DMS53 treated with DMSO at 0.1 percent for 48 hours (cell line): ENCODE measurements around the gene ADCY7.

Experiments
- DNase-seq: peaks from one replicate; lab custom pipeline; 2025; ENCODE audit not compliant: unreplicated experiment; lab: John Stamatoyannopoulos, UW

ADCY7 gene

DNA sequence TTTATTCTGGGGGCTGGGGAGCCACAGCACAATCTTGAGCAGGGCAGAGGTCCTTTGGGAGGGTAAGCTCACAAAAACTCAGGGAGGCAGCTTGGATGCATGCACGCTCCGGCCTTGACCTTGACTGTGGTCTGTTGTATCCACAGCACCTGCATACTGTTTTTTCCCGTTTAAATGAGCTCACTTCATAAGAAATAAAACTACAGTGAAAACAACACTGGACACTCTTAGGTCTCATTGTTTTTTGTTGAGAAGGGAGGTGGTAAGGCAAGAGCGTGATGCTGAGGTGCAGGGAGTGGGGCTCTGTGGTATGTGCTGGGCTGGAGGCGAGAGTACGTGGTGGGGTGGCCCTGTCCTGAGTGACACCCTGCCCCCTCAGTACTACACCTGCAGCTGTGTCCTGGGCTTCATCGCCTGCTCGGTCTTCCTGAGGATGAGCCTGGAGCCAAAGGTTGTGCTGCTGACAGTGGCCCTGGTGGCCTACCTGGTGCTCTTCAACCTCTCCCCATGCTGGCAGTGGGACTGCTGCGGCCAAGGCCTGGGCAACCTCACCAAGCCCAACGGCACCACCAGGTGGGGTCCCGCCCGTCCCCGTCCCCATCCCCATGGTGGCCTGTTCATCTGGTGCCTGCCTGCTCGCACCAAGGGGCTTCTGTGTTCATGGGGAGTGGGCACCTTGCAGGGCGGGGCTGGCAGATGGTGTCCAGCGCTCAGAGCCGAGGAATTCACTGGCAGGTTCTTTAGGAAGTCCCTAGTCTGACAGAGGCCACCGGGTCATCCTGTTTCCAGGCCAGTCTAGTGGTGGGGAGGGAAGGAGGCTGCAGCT, 44.2 kb downstream of the ADCY7 start:
- no peak for DNase-seq

DNA sequence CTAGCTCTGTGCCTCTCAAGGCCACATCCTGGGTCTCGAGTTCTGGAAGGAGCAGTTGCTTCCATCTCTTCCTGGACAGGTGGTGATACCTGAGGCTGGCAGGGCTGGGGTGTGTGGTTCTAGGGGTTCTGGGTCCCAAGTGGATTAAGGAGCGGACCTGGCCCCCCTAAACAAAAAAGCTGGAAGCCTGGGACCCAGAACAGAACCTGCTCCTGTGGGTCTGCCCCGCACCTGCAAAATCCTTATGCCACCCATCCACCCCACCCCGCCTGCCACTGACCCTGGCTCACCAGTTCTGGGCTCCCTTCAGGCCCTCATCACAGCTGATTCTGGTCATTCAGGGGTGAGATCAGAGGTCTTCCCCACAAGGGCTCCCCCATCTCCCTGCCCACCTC, 44.8 kb downstream of the ADCY7 start:
- DNase-seq, result no peak

DNA sequence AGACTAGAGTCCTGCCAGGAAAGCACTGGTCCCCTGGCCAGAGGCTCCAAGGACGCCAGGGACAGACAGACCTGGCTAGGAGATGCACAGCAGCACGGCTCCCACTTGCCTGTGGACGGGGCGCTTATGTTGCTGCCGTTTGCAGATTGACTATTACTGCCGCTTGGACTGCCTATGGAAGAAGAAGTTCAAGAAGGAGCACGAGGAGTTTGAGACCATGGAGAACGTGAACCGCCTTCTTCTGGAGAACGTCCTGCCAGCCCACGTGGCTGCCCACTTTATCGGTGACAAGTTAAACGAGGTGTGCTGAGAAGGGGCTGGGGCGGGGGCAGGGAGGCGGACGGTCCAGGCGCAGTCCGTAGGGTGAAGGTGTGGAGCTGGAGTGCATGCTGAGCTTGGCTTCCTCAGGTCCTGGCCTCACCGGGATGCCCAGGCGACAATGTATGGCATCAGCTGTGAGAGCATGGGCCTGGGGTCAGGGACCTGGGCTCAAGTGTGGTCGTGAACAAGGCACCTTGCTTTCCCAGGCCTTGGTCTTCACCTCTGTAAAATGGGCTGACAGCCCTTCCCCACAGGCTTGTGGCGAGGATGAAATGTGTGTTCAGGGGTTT, 45.6 kb downstream of the ADCY7 start:
- DNase-seq, result no peak

DNA sequence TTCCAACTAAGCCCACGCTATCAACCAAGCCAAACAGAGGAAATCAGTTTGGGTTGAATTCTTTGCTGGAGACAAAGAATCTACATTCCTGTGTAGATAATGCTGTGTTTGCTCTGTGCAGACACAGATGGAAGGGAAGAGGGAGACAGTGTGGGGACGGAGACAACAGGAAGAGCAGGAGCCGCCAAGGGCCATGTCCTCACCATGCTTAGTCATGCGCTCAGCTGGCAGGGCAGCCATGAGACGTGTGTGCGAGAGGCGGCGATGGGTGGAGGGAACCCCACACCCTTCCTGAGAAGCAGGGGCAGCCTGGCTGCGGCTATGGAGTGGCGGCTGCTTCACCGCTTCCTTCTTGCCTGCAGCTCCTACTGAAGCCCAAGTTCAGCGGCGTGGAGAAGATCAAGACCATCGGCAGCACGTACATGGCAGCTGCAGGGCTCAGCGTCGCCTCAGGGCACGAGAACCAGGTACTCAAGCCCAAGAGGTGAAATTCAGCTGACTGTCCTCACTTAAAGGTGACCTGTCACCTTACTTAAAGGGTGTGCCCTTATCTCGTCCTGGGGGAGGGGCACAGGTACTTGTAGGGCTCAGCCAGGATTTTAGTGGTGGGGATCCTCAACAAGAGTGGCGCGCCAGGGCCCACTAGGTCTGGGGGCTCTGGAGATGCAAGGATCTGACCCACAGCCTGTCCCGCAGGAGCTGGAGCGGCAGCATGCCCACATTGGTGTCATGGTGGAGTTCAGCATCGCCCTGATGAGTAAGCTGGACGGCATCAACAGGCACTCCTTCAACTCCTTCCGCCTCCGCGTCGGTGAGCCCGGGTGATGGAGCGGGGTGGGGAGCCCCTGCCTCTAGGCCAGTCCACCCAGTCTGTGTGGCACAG, 47.5 kb downstream of the ADCY7 start:
- no peak for DNase-seq

DNA sequence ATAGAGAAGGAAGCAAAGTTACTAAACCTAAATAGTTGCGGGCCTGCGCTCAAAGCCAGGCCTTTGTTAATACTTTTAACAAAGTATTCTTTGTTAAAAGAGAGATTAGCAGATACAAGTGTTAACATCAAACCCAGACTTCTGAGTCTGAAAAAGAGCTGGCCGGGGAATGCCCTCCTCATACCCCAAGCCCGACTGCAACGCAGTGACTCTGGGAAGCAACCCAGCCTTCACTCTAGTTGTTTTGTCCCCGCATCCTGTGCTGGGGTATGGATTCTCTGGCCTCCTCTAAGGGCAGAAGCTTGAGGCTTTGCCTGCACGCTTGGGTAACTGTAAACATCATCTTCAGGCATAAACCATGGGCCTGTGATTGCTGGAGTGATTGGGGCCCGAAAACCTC, 48.3 kb downstream of the ADCY7 start:
- no peak for DNase-seq

DNA sequence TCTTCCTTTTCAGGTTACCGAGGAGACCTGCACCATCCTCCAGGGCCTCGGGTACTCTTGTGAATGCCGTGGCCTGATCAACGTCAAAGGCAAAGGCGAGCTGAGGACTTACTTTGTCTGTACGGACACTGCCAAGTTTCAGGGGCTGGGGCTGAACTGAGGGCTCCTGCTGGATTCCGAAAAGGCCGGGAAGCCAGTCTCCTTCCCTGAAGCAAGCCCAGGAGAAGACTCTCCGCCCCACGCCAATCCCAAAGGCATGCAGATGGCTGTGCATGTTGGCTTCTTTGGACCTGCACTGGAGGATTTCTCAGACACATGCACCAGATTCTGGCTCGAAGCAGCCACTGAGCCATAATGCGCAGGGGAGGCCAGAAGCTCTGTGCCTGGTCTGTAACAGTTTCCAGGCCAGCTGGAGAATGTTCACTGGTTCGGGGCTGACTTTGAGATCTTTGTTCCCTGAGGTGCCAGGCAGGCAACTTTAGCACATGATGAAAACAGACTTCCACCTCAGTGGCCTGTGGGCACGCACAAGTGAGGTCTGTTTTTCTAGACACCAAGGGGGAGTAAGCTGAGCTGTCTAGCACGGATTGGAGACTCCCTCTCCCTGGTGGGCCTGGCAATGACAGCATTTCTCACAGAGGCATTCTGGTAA, 49.1 kb downstream of the ADCY7 start:
- DNase-seq, result no peak

DNA sequence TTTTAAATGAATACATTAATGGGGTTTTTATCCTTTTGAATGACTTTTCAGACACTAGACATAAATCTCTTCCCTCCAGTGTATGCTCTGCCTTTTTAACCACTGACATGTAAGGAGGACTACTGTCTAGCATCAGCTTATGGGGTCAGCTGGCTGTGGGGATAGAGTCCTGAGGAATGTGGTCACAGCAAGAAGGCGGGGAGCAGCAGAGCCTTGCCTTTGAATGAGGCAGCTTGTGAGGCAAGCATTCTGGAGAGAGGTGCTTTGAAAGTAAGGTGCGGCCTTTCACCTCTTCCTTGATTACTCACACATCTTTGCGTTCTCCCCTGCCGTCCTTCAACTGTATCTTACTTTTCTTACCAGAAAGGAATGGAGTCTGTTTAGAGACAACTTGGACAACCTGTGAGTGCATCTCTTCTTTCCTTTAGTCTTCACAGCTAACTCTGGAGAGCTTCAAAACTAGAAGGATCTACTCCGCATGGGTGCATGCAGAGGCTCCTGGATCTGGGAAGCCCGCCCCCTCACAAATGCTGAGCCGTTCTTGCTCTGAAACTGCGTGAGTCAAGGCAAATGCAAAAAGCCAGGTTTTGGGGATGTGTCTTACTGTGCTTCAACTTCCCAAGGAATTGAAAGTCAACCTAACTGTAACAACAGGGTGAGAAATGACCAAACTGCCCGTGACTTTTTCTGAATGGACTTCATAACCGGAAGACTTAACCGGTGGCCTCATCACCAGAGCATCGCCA, 49.9 kb downstream of the ADCY7 start:
- no peak for DNase-seq

DNA sequence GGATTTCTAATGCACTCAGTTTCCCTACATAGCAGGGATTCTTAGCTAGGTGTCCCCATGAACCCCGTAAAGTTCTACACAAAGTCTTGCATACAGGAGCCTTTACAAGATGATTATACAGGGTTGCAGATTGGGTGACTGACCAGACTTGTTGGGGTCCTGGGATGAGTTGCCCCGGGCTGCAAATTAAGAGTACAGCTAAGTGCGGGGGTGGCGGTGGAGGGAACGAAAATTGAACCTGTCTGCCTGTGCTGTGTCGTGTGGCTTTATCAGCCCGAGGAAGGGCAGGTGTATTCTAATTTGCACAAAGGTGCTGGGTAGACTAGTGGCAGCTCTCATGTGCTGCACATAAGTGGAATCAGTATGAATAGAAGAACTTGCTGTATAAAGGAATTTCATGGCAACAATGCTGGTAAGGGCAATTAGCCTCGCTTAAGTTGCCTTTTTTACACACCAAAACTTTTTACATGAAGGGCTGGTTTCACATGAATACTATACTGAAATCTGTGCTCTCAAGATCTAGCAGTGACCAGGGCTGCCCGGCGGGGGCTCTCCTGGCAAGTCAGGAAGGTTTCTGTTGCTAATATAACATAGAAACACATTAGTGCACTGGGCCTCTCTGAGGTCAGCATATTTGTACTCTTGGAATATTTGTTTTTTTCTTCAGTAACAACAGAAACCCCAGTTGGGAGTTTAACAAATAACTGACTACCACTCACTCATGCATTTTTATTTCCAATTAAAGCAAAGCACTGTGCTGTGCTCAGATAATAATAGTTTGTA, 50.7 kb downstream of the ADCY7 start:
- DNase-seq, result no peak

DNA sequence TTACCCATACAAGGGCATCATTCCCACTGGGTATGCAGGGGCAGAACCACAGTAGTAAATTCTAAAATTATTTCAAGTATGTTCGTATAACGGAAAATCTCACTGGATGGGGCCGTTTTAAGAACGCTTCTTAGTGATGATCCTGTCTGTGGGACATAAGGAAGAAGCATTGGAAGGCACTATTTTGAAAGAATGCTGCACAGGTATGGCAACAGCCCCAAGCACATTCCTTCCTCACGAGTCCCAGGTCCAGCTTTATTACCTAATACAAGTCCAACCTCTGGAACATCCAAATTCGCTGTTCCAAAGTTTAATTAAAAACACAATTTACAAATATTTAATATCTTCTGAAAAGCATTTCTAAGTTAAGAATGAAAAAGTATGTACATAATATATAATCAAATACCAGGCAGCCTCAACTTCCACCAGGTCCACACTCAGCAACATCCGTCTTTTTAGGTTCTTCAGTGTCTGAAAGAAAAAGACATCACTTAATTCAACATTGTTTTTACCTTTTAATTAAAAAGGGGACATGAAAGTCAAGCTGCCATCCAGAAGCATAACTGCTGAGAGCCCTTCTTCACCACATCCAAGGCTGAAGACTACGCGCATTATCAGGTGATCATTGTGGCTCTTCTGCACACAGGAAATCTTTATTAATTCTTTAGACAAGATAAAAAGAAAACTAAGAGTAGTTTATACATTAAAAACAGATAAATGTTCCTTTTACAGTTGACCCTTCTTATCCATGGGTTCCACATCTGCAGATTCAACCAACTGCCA, 52.6 kb downstream of the ADCY7 start:
- no peak for DNase-seq

DNA sequence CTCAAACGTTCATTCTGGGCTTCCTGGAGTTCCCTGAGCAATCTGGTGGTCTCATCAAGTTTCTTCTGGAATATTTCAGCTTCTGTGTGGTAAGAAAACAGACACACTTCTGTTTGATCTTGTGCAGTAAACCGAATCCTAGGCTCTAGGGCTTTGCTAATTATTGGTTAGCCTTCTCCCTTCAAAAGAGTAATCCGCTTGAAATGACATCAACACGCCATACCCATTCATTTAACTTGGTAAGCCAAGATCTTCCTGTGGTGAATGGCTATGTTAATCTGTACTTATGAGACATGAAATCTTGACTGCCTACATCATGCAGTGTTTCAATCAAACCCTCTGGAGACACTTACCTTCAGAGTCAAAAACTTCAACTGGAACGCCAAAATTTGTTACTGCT, 54.0 kb downstream of the ADCY7 start:
- DNase-seq, result no peak

DNA sequence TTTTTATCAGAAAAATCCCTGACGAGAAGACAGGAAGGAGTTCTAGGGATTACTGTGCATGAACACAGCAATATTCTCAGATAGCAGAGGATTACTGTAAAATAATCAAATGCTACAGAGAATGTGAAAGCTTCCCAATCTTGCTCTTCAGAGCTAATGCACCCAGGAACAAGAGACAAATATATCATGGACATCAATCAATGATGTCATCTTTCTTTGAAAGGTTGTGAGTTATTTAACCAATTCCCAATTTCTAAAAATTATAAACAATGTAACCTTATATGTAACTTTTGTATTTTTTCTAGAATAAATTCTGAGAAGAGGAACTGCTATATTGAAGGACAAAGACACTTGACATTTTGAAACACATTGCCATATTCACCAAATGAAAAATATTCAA, 56.0 kb downstream of the ADCY7 start:
- no peak for DNase-seq

DNA sequence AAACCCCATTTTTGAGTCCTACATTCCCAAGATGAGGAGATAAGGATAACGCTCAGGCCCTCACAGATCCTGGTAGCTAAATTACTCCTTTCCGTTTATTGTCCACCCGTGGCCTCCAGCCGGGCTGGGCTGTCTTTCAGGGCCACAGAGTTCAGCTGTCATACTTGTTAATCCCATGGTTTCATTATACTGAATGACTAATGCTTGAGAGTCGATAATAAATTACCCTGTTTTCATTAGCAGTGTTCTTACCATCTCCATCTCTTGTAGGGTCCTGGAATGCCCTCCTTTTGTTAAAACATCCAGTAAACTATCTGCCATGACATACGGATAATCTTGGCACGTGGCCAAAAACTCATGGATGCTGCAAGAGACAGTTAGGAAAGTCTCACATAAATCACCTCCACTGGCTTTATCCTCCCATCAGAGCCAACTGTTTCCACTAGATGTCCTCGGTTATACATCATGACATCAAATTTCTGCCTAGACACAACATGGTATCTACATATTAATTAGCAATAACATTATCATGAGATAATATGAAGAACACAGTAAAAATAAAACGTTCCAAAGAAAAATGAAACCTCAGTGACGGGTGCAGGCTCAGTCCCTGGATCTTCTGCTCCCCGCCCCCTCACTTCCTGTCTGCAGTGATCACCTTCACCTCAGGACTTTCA, 57.1 kb downstream of the ADCY7 start:
- DNase-seq, result no peak

DNA sequence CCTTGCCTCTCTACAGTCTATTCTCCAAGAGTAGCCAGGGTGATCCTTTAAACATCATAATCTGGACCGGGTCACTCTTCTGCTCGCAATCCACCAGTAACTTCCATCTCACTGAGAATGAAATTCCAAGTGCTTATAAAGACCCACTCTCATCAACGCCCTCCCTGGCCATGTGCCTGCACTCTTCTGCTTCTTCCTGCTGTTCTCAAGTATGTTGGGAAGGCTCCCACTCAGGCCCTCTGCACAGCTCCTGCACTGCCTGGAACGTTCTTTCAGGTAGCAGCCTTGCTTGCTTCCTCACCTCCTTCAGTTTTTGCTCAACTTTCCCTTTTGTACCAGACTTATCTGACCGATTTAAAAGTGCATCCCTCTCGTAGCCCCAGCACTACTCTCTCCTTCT, 58.0 kb downstream of the ADCY7 start:
- DNase-seq, result no peak

DNA sequence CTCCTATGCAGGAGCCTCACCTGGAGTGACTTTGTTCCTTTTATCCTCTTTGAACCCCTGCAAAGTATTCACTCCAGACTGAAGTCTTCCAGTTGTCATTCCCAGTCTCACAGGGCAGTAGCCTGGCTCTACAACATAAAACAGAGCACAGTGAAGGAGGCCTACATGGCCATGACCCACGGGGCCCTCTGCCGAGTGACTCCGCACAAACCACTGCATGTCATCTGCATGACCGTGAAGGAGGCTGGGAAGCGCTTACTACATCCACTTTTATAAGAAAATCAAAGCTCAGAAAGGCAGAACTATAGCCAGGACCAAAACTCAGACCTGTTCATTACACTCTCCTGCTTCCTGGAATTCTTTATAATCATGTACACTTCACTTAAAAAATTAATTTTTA, 59.9 kb downstream of the ADCY7 start:
- no peak for DNase-seq

DNA sequence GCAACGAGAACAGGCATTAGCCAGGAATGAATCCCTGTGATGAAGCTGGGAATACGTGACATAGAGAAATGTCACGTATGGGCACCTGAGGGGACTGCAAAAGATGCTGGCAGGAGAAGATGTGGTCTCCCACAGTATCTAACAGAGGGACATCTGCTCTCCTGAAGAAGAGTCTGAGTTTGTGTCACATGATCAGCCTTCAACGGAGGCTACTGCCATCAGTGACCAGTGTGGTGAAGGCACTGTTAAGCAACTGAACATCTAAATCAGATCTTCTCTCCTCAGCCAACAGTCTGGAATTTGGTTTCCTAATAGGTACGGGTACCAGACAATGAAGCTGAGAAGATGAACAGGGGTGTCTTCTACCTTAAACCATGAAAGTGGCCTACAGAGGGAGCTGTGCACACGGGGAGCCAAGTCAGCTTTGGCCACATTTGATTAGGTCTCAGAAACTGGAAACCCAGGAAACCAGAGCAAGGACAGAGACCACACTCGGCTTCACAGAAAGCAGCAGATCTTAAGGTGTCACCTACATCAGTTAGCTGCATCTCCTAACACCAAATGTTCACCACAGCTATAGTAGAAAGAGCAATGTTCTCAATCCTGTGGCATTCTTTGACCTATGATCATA, 60.6 kb downstream of the ADCY7 start:
- DNase-seq, result peak; percentile 37

DNA sequence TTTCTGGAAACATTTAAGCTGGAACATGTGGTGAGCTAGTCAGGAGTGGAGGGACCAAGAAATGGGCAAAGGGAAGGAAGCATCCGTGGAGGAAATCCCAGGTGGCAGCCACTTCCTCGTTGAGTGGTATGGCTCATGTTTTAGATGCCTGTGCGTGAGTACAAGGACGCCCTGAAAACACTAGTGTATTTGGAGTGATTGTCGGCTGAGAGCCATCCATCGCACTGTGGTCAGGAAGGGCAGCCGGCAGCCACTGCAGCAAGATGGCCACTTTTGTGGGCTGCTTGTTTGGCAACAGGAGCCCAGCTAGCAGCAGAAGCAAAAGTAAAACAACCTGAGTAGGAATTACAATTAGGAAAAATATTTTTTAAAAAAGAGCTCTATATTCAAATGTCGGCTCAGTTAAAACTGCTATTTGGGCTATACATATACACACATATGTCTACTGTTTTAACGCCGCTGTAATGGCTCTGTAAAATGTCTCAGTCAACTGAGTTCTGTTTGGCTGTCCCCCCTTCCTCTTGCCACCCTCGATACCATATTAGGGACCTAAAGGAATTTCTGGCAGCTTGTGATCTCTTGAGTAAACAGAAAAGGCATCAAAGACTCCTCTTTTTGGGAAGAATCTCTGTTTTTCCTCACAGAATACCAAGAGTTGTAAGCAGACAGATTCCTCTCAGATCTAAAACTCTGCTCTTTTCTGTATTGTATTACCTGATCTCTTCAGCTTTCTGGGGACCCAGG, 63.3 kb downstream of the ADCY7 start:
- DNase-seq, result no peak

DNA sequence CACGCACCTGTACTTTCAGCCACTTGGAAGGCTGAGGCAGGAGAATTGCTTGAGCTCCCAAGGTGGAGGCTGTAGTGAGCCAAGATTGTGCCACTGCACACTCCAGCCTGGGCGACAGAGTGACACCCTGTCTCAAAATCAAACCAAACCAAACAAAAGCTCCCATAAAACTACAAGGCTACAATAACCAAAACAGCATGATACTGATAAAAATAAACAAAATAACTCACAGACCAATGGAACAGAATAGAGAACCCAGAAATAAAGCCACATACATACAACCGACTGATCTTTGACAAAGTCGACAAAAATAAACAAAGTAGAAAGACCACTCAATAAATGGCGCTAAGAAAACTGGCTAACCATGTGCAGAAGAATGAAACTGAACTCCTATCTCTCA, 65.2 kb downstream of the ADCY7 start:
- no peak for DNase-seq
